SIG-M5 (cell line): ENCODE results near the gene SMTNL1.

ENCODE experiments used
- DNase-seq: peaks from one replicate; lab custom pipeline; 2025; lab: John Stamatoyannopoulos, UW

SMTNL1 gene

DNA sequence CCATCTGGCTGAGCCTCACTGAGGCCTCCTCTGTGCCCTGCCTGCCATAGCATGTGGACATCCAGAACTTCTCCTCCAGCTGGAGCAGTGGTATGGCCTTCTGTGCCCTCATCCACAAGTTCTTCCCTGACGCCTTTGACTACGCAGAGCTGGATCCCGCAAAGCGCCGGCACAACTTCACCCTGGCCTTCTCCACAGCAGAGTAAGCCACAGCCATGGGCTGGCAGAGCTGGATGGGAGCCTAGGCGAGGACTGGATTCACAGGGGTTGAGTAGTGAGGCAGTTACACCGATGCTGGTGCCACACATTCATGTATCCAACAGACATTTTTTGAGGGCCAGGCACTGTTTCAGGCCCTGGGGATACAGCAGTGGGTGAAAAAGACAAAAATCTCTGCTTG, 9.1 kb downstream of the SMTNL1 start:
- DNase-seq: no peak

DNA sequence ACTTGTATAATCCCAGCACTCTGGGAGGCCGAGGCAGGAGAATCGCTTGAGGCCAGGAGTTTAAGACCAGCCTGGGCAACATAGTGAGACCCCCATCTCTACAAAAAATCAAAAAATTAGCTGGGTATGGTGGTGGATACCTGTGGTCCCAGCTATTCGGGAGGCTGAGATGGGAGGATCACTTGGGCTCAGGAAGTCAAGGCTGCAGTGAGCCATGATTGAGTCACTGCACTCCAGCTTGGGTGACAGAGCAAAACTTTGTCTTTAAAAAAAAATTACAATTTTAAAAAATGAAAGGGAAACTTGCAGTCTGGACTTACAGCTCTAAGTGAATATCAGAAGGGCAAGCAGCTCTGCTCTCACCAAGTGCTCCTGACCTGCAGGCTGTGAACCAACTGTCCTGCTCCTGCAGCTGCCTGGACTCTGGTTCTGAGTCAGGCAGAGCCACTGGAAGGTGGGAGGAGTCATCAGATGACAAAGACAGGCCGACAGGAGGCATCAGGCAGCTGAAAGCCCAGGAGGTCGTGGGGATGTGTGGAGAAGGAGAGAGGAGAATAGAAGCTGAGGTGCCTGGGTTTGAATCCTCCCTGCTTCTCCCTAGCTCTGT, 9.6 kb downstream of the SMTNL1 start:
- no peak for DNase-seq

DNA sequence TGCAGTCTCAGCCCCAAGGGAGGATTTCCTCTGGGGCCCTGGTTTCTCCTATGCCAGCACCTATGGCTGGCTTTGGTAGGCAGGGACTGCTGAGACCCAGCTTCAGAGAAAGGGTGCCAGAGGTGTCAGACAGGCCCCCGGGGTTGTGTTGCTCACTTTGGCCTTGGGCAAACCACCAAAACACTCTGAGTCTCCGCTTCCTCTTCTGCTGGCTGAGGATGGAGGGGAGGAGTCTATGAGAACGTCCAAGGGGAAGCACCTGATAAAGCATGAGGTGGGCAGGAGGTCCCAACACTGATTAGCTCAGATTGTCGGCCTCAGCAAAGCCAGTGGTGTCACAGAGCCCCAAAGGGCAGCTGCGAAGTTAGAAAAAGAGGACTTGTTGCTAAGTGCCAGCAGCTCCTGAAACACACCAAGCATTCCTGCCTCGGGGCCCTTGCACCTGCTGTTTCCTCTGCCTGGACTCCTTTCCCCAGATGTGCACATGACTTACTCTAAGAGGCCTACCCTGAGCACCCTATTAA, 10.5 kb downstream of the SMTNL1 start:
- no peak for DNase-seq

DNA sequence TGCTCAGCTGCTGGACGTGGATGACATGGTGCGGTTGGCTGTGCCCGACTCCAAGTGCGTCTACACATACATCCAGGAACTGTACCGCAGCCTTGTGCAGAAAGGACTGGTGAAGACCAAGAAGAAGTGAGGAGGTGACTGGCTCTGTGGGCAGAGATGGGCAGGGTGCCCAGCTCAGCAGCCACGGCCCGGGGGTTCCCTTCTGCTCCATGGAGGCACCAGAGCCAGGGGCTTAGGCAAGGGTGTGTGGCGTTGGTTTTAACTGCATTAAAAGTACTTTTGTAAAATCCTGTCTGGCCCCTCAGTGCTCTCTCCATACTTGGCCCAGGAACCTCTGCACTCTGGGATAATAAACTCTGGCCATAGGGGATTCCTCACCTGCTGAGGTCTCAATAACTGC, 12.6 kb downstream of the SMTNL1 start:
- no peak for DNase-seq

DNA sequence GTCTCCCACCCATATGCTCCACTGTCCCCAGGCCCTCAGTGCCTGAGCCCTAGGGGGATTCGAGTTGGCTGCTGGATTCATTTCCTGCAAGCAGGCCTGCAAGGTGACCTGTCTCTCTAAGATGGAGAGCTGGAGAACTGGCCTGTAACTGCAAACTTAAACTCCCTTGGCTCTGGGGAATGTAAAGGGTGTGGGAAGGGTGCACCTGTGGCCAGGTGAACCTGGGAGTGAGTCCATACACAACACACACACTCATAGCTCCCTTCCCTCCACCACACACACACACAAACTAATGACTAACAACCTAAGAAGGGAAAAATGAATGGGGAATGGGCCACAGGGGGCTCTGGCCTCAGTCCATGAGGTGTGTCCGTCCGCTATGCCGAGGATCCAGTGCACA, 14.5 kb downstream of the SMTNL1 start:
- no peak for DNase-seq

DNA sequence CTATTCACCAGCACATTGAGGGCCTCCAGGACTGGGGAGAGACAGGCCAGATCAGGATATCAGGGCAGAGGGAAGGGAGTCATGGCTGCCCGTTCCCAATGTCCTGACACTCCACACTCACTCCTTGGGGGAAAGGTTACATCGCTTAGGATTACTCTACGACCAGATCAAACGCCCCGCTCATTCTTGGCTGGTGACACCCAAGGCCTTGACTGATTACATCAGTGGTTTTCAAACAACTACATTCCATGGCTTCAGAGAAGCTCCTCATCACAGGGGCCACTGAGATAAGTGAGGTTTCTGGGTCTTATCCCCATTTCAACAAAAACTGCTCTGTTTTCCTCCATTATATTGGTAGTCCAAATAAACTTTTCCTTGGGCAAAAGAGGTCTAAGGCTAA, 15.1 kb downstream of the SMTNL1 start:
- no peak for DNase-seq

DNA sequence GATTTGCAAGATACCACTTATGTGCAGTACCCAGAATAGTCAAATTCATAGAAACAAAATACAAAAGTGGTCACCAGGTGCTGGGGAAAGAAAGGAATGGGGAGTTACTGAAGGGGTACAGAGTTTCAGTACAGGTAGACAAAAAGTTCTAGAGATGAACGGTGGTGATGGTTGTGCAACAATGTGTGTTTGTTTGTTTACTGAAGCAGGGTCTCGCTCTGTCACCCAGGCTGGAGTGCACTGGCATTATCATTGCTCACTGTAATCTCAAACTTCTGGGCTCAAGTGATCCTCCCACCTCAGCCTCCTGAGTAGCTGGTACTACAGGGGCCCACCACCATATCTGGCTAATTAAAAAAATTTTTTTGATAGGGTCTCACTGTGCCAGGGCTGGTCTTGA, 18.0 kb downstream of the SMTNL1 start:
- no peak for DNase-seq

DNA sequence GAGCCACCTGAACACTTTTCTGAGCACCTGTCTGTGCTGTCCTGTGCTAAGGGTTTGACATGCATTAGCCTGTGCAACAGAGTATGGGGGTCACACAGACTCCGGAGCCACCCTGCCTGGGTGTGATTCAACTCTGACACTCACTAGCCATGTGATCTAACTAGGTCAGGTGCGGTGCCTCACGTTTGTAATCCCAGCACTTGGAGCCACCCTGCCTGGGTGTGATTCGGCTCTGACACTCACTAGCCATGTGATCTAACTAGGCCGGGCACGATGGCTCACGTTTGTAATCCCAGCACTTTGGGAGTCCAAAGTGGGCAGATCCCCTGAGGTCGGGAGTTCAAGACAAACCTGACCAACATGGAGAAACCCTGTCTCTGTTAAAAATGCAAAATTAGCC, 18.6 kb downstream of the SMTNL1 start:
- no peak for DNase-seq

DNA sequence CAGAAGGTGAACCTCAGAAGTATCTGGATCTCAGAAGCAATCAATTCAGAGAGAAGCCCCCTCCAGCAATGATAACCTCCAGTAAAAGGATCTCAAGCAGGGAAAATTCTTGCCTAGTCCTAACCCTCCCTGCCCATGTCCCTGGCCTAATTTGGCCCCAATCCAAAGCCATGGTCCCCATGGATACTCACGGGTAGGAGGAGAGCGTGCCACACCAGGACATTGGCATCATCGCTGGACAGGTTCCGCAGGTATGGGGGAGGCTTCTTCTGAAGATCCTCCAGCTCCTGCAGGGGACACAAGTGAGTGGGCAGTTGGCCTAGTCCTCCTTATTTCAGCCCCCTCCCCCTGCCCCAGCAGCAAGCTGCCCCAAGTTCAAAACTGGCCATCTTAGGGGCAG, 22.8 kb downstream of the SMTNL1 start:
- DNase-seq: no peak

DNA sequence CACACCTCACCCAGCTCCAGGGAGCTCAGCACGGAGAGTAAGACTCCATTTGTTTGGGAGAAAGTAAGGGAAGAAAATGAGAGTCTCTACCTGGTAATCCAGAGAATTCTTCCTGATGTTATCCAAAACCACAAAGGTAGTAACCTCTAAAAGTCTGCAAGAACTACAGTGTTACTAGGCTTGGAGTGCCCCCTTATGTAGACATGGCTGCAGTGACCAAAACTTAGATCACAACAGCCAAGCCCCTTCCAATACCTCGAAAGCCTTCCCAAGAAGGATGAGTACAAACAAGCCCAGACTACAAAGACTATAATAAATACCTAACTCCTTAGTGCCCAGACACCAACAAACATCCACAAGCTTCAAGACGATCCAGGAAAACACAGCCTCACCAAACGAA, 25.2 kb downstream of the SMTNL1 start:
- no peak for DNase-seq

DNA sequence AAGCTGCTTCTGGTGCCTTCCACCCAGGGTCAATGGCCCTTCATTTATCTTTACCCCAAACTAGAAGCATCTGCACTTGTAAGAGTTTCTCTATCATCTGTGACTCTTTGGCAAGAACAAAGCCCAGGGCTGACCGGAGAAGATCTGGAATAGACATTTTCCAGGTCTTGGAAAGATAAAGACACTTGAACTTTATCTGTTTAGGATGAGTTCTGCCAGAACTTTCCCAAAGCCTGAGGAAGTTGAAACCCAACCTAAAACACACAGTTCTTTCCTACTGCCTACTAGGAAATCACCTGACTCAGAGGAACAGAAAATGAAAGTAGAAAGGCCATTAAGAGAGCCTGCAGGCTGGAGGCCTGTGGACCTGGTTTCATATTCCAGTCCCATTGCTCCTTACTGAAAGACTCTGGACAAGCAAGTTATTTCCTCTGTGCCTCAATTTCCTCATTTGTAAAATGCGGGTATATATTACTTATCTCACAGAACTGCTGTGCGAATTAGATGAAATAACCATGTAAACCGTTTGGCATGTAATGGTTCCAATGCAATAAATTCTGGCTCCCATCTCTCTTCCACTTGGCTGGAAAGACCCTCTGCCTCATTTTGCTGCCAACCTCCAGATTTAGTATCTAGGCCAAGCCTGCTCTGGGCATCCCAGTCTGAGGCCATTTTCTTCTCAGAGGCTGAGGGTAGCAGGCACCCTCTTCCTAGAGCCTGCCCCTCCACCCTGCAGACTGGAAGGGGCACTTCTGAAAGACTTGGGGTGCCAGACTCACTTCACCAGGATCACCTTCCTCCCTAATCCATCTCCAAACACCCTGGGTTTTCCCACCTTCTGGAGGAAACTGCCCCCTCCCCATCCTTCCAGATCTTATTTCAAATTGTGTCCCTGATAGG, 28.9 kb downstream of the SMTNL1 start:
- peak; percentile 3 for DNase-seq

DNA sequence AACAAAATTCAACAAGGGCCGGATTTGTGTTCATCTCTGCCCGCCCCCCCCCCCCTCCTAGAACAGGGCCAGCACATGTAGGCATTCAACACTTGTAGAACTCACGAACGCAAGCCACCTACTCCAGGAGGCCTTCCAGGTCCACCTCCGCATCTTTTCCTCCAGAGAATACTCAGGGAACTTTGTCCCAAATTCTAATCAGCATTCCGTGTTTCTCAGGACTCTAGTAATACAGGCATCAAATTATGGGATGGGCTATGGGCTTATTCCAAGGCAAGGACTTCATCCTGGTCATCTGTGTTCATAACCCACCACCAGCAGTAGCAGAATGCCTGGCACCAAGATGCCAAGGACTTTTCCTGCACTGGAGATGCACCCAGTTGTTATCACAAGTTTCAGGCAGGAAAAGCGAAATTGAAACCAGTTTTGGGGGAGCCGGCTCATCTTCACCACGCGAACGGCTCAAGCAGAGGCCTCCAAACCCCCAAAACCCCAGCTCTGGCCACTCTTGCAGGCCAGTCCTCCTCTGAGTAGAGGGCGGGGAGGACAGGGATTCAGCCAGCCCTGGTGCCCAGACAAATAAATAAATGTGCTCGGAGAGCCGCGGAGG, 29.6 kb downstream of the SMTNL1 start:
- DNase-seq: no peak

DNA sequence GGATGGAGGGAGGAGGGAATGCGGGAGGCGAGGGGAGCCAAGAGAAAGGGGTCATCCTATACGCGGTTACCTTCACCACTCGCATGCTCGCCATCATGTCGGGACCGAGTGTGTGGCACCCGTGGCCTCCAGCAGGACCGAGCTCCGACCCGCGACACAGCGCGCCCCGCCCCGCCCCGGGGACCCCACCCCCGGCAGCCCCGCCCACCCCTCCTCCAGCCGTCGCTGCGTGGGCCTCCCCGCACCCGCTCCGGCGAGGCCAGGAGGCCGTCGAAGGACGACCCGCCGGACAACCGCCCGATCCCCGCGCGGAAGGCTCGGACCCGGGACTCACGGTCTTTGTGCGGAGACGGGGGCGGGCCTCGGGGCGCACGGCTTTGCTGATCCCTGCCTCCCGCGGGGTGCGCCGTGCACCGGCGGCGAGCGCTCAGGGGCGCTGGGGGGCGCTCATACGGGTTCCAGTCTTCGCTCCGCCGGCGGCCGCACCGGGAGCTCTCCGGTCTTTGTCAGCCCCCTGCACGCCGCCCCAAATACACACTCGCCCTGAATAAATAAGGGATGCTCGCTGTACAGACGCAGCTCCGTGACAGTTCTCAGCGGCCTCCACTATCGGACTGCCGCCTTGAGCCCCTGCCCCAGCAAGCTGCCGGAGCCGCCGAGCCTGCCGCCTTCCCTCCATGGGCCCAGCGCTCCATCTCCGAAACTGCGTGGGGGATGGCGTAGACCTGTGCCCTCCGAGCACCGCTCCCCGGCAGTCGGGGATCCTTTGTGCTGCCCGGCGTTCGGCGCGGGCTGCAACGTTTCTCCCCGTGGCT, 30.3 kb downstream of the SMTNL1 start, which contains the start of gene UBE2L6:
TSS of gene UBE2L6 (minus strand) at position 158 of the 815 bp plus-strand sequence. CDS start at position 97, 61 bp downstream.
- DNase-seq: no peak

DNA sequence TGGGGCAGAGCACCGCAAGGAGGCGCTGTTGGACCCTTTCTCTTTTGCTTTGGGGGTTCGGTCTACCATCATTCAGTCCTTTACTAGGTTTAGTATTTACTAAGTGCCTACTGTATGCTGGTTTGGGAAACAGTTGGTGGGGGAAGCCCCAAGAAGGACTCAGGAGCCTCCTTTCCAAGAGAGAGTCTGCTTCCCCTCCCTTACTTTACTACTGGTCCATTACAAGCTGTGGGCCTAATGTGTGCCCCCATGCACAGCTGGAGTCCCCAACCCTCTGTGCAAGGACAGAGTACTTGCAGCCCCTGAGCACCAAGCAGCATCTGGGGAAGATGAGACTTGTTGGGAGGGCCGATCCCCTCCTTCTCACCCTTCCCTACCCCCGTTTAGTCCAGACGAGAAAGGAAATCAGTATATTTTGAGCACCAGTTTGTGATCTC, 31.0 kb downstream of the SMTNL1 start:
- DNase-seq: no peak

DNA sequence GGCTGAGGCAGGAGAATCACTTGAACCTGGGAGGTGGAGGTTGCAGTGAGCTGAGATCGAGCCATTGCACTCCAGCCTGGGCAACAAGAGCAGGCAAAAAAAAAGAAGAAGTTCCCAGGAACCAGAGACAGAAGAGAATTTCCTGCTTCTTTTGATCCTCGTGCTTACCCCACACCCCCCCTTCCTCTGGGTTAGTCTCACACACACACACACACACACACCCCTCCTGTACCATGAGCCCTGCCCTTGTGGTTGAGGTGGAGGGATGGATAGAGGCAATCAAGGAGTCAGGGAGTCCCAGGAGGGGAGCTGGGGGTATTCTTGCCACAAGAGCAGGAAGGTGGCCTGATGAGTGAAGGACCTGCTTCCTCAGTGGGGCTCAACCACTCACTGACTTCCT, 34.2 kb downstream of the SMTNL1 start:
- DNase-seq: no peak

DNA sequence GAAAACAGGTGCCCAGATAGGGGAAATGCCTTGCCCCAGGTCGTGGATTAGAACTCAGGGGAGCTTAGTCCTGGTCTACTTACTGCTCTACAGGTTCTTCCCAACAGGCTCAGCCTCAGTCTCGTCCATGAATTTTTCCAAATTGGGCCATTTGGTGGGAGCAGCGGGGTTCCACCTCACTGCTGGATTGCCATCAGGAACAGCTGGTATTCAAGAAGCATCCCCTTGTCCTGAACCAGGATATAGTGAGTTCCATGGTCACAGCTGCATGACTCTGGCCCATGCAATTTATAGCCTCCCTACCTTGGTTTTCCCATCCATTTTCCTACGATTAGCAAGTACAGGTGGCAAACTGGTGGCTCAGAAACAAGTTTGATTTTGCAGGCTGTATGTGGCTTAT, 36.7 kb downstream of the SMTNL1 start:
- no peak for DNase-seq

DNA sequence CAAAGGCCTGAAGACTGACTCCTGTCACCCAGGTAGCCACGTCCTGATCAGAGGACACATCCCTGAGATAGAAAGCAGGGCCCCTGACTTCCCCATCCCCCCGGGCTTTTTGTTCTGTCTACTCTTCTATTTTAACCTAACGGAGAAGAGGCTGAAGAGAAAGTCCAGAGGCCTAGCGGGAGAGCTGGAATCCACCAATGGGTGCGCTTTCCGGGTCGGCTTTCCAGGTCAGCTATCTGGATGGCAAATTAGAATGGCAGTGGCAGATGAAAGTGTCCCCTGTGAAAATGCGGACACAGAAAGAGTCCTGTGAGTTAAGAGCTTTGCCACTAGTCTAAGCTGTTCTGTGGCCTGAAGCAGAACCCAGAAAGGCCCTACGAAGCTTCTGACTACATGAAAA, 46.9 kb downstream of the SMTNL1 start:
- no peak for DNase-seq

DNA sequence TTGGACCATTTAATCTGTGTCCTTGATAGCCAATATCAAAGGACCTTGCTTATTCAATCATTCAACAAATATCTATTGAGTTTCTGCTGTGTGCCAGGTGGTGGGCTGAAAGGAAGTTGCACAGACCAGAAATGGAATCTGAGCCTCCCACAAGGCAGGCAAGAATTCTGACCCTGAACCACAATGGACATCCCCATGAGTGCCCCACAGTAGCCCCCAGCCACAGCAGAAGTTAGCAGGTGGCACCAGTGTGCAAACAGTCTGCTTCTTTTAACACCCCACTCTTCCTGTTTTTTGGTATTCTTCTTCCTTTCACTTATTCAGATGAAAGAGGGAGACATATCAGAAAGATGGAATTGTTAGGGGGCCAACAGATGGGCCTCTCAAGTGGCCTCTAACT, 47.9 kb downstream of the SMTNL1 start:
- DNase-seq: no peak

DNA sequence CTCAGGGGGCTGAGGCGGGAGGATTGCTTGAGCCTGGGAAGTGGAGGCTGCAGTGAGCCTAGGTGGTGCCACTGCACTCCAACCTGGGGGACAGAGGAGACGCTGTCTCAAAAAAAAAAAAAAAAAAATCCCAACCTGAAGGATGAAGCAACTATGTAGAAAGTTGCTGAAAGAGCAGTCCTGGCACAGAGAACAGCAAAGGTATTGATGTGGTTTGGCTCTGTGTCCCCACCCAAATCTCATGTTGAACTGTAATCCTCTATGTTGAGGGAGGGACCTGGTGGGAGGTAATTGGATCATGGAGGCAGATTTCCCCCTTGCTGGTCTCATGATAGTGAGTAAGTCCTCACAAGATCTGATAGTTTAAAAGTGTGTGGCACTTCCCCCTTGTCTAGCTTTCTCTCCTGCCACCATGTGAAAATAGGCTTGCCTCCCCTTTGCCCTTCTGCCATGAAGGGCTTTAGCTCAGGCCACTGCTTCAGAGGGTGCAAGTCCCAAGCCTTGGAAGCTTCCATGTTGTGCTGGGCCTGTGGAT, 49.4 kb downstream of the SMTNL1 start:
- no peak for DNase-seq

DNA sequence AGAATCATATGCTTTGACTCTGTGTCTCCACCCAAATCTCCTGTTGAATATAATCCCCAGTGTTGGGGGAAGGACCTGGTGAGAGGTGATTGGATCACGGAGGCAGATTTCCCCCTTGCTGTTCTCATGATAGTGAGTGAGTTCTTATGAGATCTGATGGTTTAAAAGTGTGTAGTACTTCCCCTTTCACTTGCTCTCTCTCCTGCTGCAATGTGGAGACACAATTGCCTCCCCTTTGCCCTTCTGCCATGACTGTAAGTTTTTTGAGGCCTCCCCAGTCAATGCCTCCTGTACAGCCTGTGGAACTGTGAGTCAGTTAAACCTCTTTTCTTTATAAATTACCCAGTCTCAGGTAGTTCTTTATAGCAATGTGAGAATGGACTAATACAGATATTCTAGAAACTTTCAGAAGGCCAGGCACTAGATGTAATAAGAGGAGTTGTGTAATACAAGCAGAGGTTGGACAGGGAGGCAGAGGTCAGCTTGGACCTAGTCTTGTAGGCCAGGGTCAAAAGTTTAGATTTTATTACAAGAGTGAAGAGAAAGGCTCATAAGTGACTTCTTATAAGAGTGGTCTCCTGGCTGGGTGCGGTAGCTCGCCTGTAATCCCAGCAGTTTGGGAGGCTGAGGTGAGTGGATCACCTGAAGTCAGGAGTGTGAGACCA, 50.8 kb downstream of the SMTNL1 start:
- DNase-seq: no peak

DNA sequence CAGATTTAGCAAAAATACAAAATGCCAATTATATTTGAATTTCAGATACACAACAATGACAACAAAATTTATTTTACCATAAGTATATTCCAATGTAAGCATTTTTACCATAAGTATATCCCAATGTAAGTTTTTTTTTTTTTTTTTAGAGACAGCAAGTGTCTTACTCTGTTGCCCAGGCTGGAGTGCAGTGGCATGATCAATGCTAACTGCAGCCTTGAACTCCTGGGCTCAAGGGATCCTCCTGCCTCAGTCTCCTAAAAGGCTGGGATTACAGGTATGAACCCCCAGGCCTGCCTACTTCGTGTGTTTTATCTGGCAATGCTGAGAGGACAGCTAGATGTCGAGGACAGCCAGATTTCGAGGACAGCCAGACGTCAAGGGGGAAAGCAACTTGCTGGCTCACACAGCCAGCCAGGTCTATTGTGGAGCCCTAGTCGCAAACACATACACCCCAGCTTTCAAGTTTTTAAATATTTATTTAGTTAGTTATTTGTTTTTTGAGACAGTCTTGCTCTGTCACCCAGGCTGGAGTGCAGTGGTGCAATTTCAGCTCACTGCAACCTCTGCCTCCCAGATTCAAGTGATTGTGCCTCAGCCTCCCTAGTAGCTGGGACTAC, 59.0 kb downstream of the SMTNL1 start:
- no peak for DNase-seq
